GM21529 (cell line): ENCODE results near the gene TTC17.
"Not testable (repeated sequence)": the region's sequence is repeated elsewhere in the genome, so short reads cannot be mapped to it uniquely, and the experiment has no call there.

ENCODE experiments used
- ATAC-seq: cut with Tn5 transposase; IDR thresholded peaks from one replicate; pipeline ENCODE4 v1.9.1; 2021; ENCODE audit not compliant: unreplicated experiment

TTC17 gene

DNA sequence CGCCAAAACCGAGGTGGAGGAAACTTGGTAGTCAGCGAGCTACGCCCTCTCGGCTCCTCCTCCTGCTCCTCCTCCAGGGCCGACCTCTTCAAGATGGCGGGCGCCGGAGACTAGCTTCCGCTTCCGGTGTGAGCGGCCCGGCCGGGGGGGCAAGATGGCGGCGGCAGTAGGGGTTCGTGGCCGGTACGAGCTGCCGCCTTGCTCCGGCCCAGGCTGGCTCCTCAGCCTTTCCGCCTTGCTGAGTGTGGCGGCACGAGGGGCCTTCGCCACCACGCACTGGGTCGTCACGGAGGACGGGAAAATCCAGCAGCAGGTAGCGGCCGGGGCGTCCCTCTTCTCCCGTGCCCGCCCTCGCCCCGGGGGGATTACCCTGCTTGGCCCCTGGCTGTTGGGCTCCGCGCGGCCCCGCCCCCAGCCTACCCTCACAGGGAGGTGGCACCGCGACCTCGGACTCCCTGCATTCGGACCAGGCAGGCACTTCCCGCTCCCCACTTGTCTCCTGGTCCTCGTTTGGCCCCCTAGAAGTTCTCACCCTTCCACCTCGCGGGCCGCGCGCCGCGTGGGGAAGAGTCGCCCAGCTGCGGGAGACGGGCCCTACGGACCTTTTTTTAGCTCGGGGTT is at the start of gene TTC17:
TSS of gene TTC17 (plus strand) at position 120 of the 621 bp plus-strand sequence. CDS start at position 155, 35 bp downstream.
- peak; percentile 91 for ATAC-seq

GRCh38 chr11:43311791-43312607 is 46.7 kb upstream of the TTC17 start, which contains the start of gene API5:
API5 (plus strand) TSS chr11:43311996; CDS start chr11:43312128, 132 bp downstream.
- ATAC-seq, result peak; percentile 97

DNA sequence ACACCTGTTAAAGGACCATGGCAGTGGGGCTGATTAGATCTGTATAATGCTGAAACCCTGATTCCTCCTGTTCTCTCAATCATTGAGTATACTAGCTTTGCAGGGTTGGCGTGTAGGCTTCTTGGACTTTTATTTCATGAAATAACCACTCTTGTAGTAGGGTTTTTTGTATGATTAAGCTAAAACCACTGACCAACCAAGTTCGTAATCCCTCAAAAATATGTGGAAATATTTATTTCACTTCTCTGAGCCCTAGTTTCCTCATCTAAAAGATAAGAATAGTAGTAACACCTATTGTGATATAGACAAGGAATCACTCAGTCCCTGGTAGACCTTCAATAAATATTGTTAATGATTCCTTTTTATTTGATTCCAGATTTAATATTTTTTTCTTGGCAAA is 42.8 kb upstream of the TTC17 start:
- no peak for ATAC-seq

DNA sequence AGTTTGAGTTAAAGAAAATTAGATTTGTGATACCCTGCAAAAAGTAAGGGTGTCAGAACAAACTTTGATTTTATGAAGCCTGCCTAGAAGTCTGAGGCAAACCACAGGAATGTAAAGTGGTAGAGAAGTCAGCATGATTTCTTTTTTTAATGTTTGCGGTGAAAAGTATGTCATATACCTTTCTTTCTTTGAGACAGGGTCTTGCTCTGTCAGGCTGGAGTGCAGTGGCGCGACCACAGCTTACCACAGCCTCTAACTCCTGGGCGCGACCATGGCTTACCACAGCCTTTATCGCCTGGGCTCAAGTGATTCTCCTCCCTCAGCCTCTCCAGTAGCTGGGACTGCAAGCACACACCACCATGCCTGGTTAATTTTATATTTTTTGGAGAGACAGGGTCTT is 42.3 kb upstream of the TTC17 start:
- ATAC-seq, result no peak

DNA sequence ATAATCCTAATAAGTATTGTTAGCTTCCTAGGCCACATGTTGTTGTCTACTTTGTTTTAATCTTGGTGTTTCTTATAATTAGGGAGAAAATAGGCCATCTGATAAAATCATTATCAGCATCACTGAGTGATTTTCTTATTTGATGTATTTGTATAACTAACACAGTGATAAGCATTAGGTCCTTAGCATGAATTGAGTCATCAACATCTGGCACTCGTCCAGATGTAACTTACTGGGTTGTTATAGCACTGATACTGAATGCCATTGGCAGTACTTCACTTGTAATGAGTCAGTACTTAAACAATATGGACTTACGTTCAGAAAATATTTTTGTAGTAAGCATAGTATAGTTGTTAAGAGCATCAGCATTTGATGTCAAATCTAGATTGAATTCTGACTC is 30.7 kb upstream of the TTC17 start:
- no peak for ATAC-seq

DNA sequence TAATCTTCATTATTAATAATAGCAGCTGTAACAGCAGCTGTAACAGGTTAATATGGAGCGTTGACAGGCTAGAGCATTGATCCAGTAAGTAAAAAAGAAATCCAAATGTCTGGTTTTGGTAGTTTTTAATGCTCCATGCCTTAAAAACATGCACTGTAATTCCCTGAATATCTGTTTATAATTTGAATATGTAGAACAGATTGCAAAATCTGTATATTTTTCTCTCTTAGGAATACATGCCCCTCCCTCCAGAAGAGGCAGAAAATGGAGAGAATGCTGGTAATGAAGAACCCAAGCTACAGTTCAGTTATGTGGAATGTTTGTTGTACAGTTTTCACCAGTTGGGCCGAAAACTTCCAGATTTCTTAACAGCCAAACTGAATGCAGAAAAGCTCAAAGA is 30.2 kb upstream of the TTC17 start:
- no peak for ATAC-seq

GRCh38 chr11:43341159-43341558 is 17.6 kb upstream of the TTC17 start:
- ATAC-seq, result no peak

GRCh38 chr11:43351426-43351825 is 7.3 kb upstream of the TTC17 start:
- not testable (repeated sequence) for ATAC-seq

- no peak for ATAC-seq
Measured at GRCh38 chr11:43354311-43354710, 4.4 kb upstream of the TTC17 start.

- ATAC-seq, result no peak
Measured at GRCh38 chr11:43356336-43356735, 2.4 kb upstream of the TTC17 start.

GRCh38 chr11:43358279-43358800 is 380 bp upstream of the TTC17 start:
- ATAC-seq, result no peak

DNA sequence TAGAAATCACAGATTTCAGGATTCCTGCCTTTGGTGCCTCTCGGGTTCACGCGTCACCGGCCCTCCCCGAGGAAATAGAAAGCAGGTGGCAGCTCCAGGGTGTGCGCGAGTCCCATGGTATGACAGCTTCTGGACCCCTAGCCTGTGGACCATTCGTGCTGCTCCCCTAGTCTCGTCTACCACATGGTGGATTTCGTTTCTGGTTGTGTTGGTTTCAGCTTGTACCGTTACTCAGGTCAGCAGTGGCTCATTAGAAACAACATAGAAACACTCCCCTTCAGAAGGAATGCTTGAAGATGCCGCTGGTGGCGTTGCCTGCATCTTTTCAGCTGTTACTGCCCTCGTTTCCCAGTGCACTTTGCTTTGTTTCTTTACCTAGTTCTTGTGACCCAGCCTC is 700 bp downstream of the TTC17 start:
- peak; percentile 46 for ATAC-seq

GRCh38 chr11:43360361-43361032 is 1.8 kb downstream of the TTC17 start:
- no peak for ATAC-seq

GRCh38 chr11:43366677-43367076 is 8.0 kb downstream of the TTC17 start:
- ATAC-seq, result no peak

DNA sequence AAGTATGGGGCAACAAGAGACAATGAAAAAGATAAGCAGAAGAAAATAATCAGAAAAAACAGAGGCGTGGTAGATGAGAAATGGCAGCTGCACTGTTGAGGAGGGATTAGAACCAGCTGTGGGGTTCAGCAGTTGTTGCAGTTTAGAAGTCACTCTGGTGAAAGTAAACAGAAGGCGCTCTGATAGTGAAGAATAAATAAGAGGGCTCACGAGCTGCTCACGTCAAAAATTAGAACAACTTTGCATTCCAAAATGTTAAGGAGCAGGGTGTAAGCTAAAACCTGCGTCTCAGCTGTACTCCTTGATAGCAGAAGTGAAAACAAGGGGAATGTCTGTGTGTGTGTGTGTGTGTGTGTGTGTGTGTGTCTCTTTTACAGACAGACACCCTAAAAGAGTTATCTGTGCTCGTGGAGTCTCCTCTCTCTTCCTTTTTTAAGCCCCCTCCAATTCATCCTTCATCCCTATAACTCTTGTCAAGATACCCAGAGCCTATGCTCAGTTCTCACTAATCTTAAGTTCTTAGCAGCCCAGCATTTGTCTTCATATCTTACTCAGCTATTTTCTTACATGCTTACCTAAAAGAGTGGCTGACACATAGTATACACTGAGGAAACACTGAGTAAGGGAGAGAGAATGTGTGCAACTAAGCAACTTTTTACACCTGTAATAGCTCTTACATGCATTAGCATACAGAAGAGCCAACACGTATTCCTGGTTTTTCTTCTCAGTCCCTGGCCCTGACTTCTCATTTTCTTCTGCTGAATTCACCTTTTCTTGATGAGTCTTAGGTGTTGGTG is 8.9 kb downstream of the TTC17 start:
- ATAC-seq, result peak; percentile 59

DNA sequence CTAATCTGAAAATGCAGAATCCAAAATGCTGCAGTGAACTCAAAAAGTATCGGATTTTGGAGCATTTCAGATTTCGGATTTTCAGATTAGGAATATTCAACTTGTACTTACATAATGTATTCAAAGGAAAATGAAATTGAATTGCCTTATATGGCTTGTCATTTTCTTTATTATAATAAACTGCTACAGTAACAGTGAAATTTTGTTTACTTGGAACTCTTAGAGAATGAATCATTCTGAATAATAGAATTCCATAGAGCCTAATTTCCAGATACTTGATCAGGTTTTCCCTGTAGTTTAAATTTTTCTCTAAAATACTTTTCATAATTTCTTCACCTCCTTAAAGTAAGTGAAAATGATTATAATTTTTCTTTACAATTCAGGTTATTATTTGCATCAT is 17.3 kb downstream of the TTC17 start:
- ATAC-seq, result no peak

- no peak for ATAC-seq
Measured at GRCh38 chr11:43376594-43376993, 17.9 kb downstream of the TTC17 start.

DNA sequence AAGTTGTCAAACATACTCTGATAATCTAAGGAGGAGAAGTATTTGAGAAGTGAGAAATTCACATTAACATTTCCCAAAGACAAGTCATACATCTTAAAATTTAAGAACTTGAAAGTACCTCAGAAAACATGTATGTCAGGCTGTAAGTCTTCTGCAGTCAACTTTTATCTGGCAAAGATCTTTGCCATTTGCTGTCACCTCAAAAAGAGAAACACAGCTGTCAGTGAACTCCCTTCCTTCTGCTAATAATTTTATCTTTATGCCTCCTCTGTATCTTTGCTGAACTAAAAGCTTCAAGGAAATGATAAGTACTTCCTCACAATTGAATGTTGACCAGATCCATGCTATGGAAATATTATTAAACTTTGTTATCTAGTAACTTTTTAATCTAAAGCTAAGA is 18.7 kb downstream of the TTC17 start:
- ATAC-seq, result no peak

DNA sequence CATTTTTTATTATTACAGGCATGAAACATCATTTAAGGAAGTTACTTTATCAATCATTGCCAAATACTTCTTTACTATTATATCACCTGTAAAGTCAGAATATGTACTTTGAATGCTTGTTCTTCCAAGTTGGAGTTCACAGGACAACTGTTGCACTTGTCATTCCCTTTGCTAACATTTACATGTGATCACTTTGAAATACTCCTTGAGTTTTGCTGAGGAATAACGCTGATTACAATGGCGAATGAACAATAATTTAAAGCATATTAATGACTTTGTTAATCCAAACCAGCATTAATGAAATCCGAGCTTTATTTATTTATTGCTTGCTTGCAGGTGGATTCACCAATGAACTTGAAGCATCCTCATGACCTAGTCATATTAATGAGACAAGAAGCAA is 20.2 kb downstream of the TTC17 start:
- ATAC-seq, result no peak

DNA sequence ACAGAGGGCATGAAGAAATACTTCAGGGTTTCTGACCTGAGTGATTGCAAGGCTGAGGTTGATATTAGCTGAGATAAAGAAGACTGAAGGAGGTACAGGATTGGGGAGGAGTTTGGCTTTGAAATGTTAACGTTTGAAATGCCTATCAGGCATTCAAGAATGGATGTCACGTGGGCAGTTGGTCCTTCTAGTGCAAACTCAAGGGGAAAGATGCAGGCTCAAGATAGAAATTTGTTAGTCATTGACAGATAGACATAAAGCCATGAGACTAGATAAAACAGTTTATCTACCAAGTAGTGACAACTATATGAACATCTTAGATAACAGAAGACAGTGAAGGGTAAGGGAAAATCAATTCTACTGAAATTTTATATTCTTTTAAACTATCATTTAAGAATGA is 23.1 kb downstream of the TTC17 start:
- no peak for ATAC-seq

- no peak for ATAC-seq
Measured at GRCh38 chr11:43382614-43383013, 23.9 kb downstream of the TTC17 start.
